Body of pancreas (tissue), 4 donors: ENCODE measurements around the gene PPFIA4. TPM values are rescaled to one million over a fixed set of nuclear protein-coding genes. Genes with fewer than 3 reads are reported as not detected.

Experiments
- ATAC-seq: fragments of 150-250 bp; one replicate; pipeline ENCODE4 v1.9.1; 2016
- DNase-seq, 4 donors: peaks; one replicate each; pipeline ENCODE4 v3.0.0-alpha.2; 2019
- H3K27ac ChIP-seq, 4 donors: fragments of 200-600 bp; sonication (generic); 1 replicate in 3 of 4; 2 replicates in 1 of 4; pipeline versions ENCODE4 v1.5.1 to v1.6.1; 2016 to 2019; ENCODE audit warnings: mild to moderate bottlenecking in 1 of 4, mixed read lengths in 1 of 4, moderate library complexity in 1 of 4
- H3K27me3 ChIP-seq, 2 donors: fragments of 200-600 bp; sonication (generic); one replicate each; pipeline ENCODE4 v1.6.0; 2016; ENCODE audit warnings: mild to moderate bottlenecking in 1 of 2
- H3K36me3 ChIP-seq, 2 donors: fragments of 200-600 bp; sonication (generic); replicated peaks in 1 of 2; 2 replicates each; pipeline ENCODE4 v1.5.1; 2016; ENCODE audit warnings: low read depth in 2 of 2; ENCODE audit not compliant: insufficient read depth in 1 of 2
- H3K4me1 ChIP-seq: fragments of 200-600 bp; sonication (generic); one replicate; pipeline ENCODE4 v1.6.0; 2016
- H3K4me3 ChIP-seq, 2 donors: fragments of 200-600 bp; sonication (generic); 1 replicate in 1 of 2; 2 replicates in 1 of 2; pipeline ENCODE4 v1.5.1; 2016 to 2019
- H3K9me3 ChIP-seq, 3 donors: fragments of 200-600 bp; sonication (generic); 1 replicate in 2 of 3; 2 replicates in 1 of 3; pipeline ENCODE4 v1.5.1; 2016
- CTCF ChIP-seq, 7 experiments: fragments of 450-650 bp in 4 of 7; fragments of 200-600 bp in 3 of 7; sonication (generic) in 3 of 7; IDR thresholded peaks; one replicate each; pipeline ENCODE4 v1.5.1; 2016 to 2019; ENCODE audit warnings: antibody characterized with exemption in 7 of 7
- POLR2A ChIP-seq, 3 donors: fragments of 450-650 bp; IDR thresholded peaks; one replicate each; pipeline ENCODE4 v1.6.1; 2016; ENCODE audit warnings: antibody characterized with exemption in 3 of 3, mild to moderate bottlenecking in 2 of 3
- WGBS, 2 donors: methylation state at CpG; one replicate each; pipeline ENCODE4 v1.1.5; 2017; 5-methylcytosine and 5-hydroxymethylcytosine counted together
- intact Hi-C: fragments of 100-400 bp; cut with DNase I; formaldehyde crosslinking; loops from one replicate; pipeline ENCODE4 v1.15.1; 2023
- total RNA-seq, 2 donors: library from RNA; depleted of rRNA; stranded (reverse); fragments of >200 nt; gene quantifications; one replicate each; pipeline ENCODE4 v1.1.0, GENCODE V29; 2016

The PPFIA4 gene
- total RNA-seq, 2 donors from 2014 or later = not detected

GRCh38 chr1:203078478-203078877 is 52.2 kb downstream of the PPFIA4 start:
- ATAC-seq = no peak
- DNase-seq = no peak
- 51 to 60% methylated on average over 3 of the region's 3 CpGs for WGBS, 2 donors

GRCh38 chr1:203080456-203080855 is 54.2 kb downstream of the PPFIA4 start:
- 71 to 73% methylated on average over 4 to 5 of the region's 5 CpGs for WGBS, 2 donors

More at GRCh38 chr1:203078478-203078877, 52.2 kb downstream of the PPFIA4 start:
- no peaks in the 10 kb centered on the region for H3K9me3 ChIP-seq
- H3K36me3 ChIP-seq = no peaks in the 10 kb centered on the region
- H3K27ac ChIP-seq = no peak overlapping the region
- TF ChIP-seq CTCF (IDR thresholded peaks at IDR 0.05) = no peak
- no peak for TF ChIP-seq POLR2A (IDR thresholded peaks at IDR 0.05)
- H3K27me3 ChIP-seq = peaks cover 0 to 17% of the 10 kb centered on the region in 2 donors
- intact Hi-C loops = no loop called here
- H3K4me1 ChIP-seq = peaks cover 12% of the 10 kb centered on the region
- H3K4me3 ChIP-seq = no peak overlapping the region

GRCh38 chr1:203081465-203082230 is 55.4 kb downstream of the PPFIA4 start:
- WGBS, 2 donors = 51 to 63% methylated on average over 8 to 9 of the region's 9 CpGs
- Histone ChIP-seq H3K4me3 (no peak overlapping the region), H3K4me1 (no peaks in the 10 kb centered on the region), H3K36me3 (no peaks in the 10 kb centered on the region), H3K9me3 (no peaks in the 10 kb centered on the region), H3K27ac (no peak overlapping the region), H3K27me3 (peaks cover 0 to 6% of the 10 kb centered on the region in 2 donors)
- DNase-seq (no peak), ATAC-seq (no peak)
- intact Hi-C loops = no loop called here
- TF ChIP-seq POLR2A (IDR thresholded peaks at IDR 0.05) (no peak), CTCF (IDR thresholded peaks at IDR 0.05) (no peak)

More at GRCh38 chr1:203080456-203080855, 54.2 kb downstream of the PPFIA4 start:
- Histone ChIP-seq H3K27me3 (peaks cover 0 to 16% of the 10 kb centered on the region in 2 donors), H3K36me3 (no peaks in the 10 kb centered on the region), H3K27ac (no peak overlapping the region), H3K4me3 (no peak overlapping the region), H3K9me3 (no peaks in the 10 kb centered on the region), H3K4me1 (peaks cover 9% of the 10 kb centered on the region)
- intact Hi-C loops = no loop called here
- DNase-seq = no peak
- TF ChIP-seq CTCF (IDR thresholded peaks at IDR 0.05) = no peak
- no peak for TF ChIP-seq POLR2A (IDR thresholded peaks at IDR 0.05)
- no peak for ATAC-seq

- no peak for DNase-seq
- Histone ChIP-seq H3K9me3 (no peaks in the 10 kb centered on the region), H3K27me3 (peaks cover 0 to 5% of the 10 kb centered on the region in 2 donors), H3K36me3 (no peaks in the 10 kb centered on the region), H3K4me1 (no peaks in the 10 kb centered on the region), H3K4me3 (no peak overlapping the region), H3K27ac (no peak overlapping the region)
- no peak for ATAC-seq
- intact Hi-C loops = no loop called here
- no peak for TF ChIP-seq CTCF (IDR thresholded peaks at IDR 0.05)
- TF ChIP-seq POLR2A (IDR thresholded peaks at IDR 0.05) = no peak
- WGBS, 2 donors = 54 to 56% methylated on average over 3 of the region's 3 CpGs
Observed at GRCh38 chr1:203082231-203082505, 55.9 kb downstream of the PPFIA4 start.
